ENCODE measurements around the gene RASSF4. TPM values are rescaled to one million over a fixed set of nuclear protein-coding genes. Genes with fewer than 3 reads are reported as not detected.
A peak's percentile ranks its signal among the peaks of the same experiment; 100 is the strongest.

Gene RASSF4
- total and polyA plus RNA-seq, 9 of the 15 experiments (the other 6 are each of a cell fraction or from before 2014, with no cell fraction given) = 0.01 to 0.62 (median 0.11) TPM; not detected in 3

- TF ChIP-seq, protein P1, sequence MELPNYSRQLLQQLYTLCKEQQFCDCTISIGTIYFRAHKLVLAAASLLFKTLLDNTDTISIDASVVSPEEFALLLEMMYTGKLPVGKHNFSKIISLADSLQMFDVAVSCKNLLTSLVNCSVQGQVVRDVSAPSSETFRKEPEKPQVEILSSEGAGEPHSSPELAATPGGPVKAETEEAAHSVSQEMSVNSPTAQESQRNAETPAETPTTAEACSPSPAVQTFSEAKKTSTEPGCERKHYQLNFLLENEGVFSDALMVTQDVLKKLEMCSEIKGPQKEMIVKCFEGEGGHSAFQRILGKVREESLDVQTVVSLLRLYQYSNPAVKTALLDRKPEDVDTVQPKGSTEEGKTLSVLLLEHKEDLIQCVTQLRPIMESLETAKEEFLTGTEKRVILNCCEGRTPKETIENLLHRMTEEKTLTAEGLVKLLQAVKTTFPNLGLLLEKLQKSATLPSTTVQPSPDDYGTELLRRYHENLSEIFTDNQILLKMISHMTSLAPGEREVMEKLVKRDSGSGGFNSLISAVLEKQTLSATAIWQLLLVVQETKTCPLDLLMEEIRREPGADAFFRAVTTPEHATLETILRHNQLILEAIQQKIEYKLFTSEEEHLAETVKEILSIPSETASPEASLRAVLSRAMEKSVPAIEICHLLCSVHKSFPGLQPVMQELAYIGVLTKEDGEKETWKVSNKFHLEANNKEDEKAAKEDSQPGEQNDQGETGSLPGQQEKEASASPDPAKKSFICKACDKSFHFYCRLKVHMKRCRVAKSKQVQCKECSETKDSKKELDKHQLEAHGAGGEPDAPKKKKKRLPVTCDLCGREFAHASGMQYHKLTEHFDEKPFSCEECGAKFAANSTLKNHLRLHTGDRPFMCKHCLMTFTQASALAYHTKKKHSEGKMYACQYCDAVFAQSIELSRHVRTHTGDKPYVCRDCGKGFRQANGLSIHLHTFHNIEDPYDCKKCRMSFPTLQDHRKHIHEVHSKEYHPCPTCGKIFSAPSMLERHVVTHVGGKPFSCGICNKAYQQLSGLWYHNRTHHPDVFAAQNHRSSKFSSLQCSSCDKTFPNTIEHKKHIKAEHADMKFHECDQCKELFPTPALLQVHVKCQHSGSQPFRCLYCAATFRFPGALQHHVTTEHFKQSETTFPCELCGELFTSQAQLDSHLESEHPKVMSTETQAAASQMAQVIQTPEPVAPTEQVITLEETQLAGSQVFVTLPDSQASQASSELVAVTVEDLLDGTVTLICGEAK (IDR thresholded peaks at IDR 0.05) = no peak
- TF ChIP-seq, protein P1 (CRISPR knock-in tag; IDR thresholded peaks at IDR 0.05) = no peak
- TF ChIP-seq MLLT1 (IDR thresholded peaks at IDR 0.05) (peak in 1 of 2 experiments; percentile 56; a peak in 1 of 4 replicates), YY1 (IDR thresholded peaks at IDR 0.05; ENCODE audit: borderline replicate concordance in 1 of 3, control insufficient read depth in 1 of 3, extremely low read depth in 1 of 3, insufficient read depth in 3 of 3, insufficient read length in 1 of 3, insufficient replicate concordance in 2 of 3, low read depth in 1 of 3, low read length in 2 of 3) (peak in 2 of 3 experiments; percentile 11 to 66), HOXB6 (CRISPR knock-in tag; IDR thresholded peaks at IDR 0.05; ENCODE audit: borderline replicate concordance) (no peak), MAZ (CRISPR knock-in tag; conservative IDR thresholded peaks at IDR 0.05 in 1 of 2, IDR thresholded peaks at IDR 0.05 in 1 of 2) (no peak), BCL6 (CRISPR knock-in tag; IDR thresholded peaks at IDR 0.05) (no peak), LARP7 (IDR thresholded peaks at IDR 0.05) (no peak), MAFK (IDR thresholded peaks at IDR 0.05; ENCODE audit: low read length) (no peak), ADNP (tag; IDR thresholded peaks at IDR 0.05) (no peak), NR0B1 (IDR thresholded peaks at IDR 0.05; ENCODE audit: partially characterized antibody) (no peak), POLR2A (conservative IDR thresholded peaks at IDR 0.05) (0 out of 2 replicates have a peak, but pooled peaks have one; percentile 9), ARID1B (IDR thresholded peaks at IDR 0.05) (no peak)
- TF ChIP-seq, protein P2, sequence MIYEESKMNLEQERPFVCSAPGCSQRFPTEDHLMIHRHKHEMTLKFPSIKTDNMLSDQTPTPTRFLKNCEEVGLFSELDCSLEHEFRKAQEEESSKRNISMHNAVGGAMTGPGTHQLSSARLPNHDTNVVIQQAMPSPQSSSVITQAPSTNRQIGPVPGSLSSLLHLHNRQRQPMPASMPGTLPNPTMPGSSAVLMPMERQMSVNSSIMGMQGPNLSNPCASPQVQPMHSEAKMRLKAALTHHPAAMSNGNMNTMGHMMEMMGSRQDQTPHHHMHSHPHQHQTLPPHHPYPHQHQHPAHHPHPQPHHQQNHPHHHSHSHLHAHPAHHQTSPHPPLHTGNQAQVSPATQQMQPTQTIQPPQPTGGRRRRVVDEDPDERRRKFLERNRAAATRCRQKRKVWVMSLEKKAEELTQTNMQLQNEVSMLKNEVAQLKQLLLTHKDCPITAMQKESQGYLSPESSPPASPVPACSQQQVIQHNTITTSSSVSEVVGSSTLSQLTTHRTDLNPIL (CRISPR knock-in tag; IDR thresholded peaks at IDR 0.05) = no peak
Observed at GRCh38 chr10:45001381-45002148, 42.0 kb downstream of the RASSF4 start (continued).
